Thyroid gland (tissue), 4 donors: ENCODE measurements around the gene ZNF599. TPM values are rescaled to one million over a fixed set of nuclear protein-coding genes. Genes with fewer than 3 reads are reported as not detected.
"Not testable (repeated sequence)": the region's sequence is repeated elsewhere in the genome, so short reads cannot be mapped to it uniquely, and the experiment has no call there.

Source experiments
- DNase-seq, 2 donors: peaks; one replicate each; pipeline ENCODE4 v3.0.0-alpha.2; 2019
- H3K27ac ChIP-seq, 3 donors: fragments of 200-600 bp; sonication (generic); 1 replicate in 2 of 3; 2 replicates in 1 of 3; pipeline ENCODE4 v1.5.1; 2016 to 2019; ENCODE audit warnings: mild to moderate bottlenecking in 1 of 3, moderate library complexity in 1 of 3
- H3K27me3 ChIP-seq: fragments of 200-600 bp; sonication (generic); one replicate; pipeline ENCODE4 v1.5.1; 2019
- H3K36me3 ChIP-seq, 2 donors: fragments of 200-600 bp; sonication (generic); one replicate each; pipeline ENCODE4 v1.5.1; 2016 to 2019
- H3K4me1 ChIP-seq, 2 donors: fragments of 200-600 bp; sonication (generic); one replicate each; pipeline ENCODE4 v1.5.1; 2017 to 2019
- H3K4me3 ChIP-seq, 3 donors: fragments of 200-600 bp; sonication (generic); replicated peaks in 1 of 3; 1 replicate in 2 of 3; 2 replicates in 1 of 3; pipeline ENCODE4 v1.5.1; 2016; ENCODE audit warnings: mild to moderate bottlenecking in 1 of 3
- H3K9me3 ChIP-seq: fragments of 200-600 bp; sonication (generic); one replicate; pipeline ENCODE4 v1.5.1; 2017
- POLR2A ChIP-seq, 2 donors: fragments of 450-650 bp; IDR thresholded peaks; one replicate each; pipeline ENCODE4 v1.6.1; 2017; ENCODE audit warnings: antibody characterized with exemption in 2 of 2, mild to moderate bottlenecking in 2 of 2, moderate library complexity in 1 of 2
- WGBS, 2 donors: methylation state at CpG; one replicate each; pipeline ENCODE4 v1.1.5; 2017; 5-methylcytosine and 5-hydroxymethylcytosine counted together
- intact Hi-C: fragments of 100-400 bp; cut with DNase I; formaldehyde crosslinking; loops from one replicate; pipeline ENCODE4 v1.15.1; 2023
- total RNA-seq, 4 donors: library from RNA; depleted of rRNA; stranded (reverse); fragments of >200 nt; gene quantifications; one replicate each; pipeline ENCODE4 v1.2.3, GENCODE V29; 2016
- TF ChIP-seq, protein P1 (sequence below), 6 experiments: fragments of 200-600 bp in 3 of 6; fragments of 450-650 bp in 3 of 6; sonication (generic) in 3 of 6; IDR thresholded peaks; one replicate each; pipeline ENCODE4 v1.5.1; 2016 to 2019; ENCODE audit warnings: antibody characterized with exemption in 6 of 6, mild to moderate bottlenecking in 2 of 6, inconsistent platforms in 1 of 6, moderate library complexity in 1 of 6

ZNF599 gene
- total RNA-seq, 4 donors from 2014 or later, result 14.3 to 22.5 (median 17.2) TPM

DNA sequence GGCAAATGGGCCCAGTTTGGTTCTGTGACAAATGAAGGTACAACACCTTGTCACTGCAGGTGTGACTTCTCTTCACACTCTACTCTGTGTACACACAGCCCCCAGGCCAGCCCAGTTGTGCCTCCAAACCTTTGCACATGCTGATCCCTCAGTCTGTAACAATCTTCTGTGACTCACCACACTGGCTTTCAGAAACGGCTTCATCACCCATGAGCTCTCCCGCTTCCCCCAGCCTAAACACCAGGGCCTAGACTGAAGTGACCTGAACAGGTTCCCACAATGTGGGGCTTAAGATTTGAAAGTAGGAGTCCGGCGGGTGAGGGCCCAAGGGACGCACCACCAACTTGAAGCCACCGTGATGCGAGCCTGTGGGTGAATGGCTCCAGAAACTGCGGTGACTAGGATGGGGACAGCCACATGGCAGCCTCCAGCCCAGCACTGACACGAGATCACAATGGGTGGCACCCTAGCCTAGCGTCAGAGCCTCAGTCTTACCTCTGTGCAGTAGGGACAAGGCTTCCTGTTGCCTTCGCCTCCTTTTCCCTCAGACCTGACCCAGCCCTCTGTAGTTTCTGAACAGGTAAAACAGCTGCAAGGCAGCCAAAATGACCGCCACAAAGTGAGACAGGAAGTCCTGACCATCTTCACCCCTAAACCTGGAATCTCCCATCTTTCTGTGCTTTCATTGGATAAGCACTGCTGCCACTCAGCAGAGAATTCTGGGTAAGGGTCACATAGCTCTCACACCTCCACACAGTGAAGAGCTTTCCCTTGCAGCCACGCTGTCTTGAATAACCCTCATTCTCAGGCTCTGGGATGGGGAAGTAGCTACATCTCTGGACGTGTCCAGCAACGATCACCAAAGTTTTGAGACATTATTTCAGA is 34.2 kb upstream of the ZNF599 start:
- no peaks in the 10 kb centered on the region for H3K27me3 ChIP-seq
- no peak for DNase-seq
- no peaks in the 10 kb centered on the region for H3K9me3 ChIP-seq
- no peaks in the 10 kb centered on the region for H3K4me1 ChIP-seq
- TF ChIP-seq POLR2A (IDR thresholded peaks at IDR 0.05), result no peak
- 91% methylated on average over 15 of the region's 15 CpGs for WGBS, 2 donors
- H3K27ac ChIP-seq, result no peak overlapping the region
- no peak overlapping the region for H3K4me3 ChIP-seq
- intact Hi-C loops, result no loop called here
- H3K36me3 ChIP-seq, result no peaks in the 10 kb centered on the region

DNA sequence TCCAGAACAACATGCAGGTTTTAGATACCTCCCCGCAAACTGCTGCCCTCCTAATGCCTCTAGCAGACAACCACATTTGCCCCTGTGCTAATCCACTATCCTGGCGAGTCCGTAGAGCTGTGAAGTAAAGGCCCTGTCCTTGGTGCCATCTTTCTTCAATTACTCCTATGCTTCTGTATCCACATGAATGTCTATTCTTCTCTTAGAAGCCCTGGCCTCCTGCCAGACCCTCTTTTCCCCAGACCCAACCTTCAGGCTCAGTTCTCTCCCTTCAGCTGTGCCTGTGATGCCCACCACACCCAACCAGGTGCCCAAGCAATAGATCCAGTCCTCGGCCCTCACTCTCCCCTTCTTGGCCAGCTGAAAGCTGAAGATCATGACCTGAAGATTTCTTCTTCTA is 31.1 kb upstream of the ZNF599 start:
- no peak overlapping the region for H3K4me3 ChIP-seq
- 85 to 90% methylated on average over 4 of the region's 4 CpGs for WGBS, 2 donors
- no peak for DNase-seq
- H3K36me3 ChIP-seq, result no peaks in the 10 kb centered on the region
- no peaks in the 10 kb centered on the region for H3K4me1 ChIP-seq
- TF ChIP-seq, protein P1, sequence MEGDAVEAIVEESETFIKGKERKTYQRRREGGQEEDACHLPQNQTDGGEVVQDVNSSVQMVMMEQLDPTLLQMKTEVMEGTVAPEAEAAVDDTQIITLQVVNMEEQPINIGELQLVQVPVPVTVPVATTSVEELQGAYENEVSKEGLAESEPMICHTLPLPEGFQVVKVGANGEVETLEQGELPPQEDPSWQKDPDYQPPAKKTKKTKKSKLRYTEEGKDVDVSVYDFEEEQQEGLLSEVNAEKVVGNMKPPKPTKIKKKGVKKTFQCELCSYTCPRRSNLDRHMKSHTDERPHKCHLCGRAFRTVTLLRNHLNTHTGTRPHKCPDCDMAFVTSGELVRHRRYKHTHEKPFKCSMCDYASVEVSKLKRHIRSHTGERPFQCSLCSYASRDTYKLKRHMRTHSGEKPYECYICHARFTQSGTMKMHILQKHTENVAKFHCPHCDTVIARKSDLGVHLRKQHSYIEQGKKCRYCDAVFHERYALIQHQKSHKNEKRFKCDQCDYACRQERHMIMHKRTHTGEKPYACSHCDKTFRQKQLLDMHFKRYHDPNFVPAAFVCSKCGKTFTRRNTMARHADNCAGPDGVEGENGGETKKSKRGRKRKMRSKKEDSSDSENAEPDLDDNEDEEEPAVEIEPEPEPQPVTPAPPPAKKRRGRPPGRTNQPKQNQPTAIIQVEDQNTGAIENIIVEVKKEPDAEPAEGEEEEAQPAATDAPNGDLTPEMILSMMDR (IDR thresholded peaks at IDR 0.05), result no peak
- TF ChIP-seq POLR2A (IDR thresholded peaks at IDR 0.05), result no peak
- H3K27me3 ChIP-seq, result no peaks in the 10 kb centered on the region
- no peak overlapping the region for H3K27ac ChIP-seq
- H3K9me3 ChIP-seq, result no peaks in the 10 kb centered on the region
- intact Hi-C loops, result no loop called here

DNA sequence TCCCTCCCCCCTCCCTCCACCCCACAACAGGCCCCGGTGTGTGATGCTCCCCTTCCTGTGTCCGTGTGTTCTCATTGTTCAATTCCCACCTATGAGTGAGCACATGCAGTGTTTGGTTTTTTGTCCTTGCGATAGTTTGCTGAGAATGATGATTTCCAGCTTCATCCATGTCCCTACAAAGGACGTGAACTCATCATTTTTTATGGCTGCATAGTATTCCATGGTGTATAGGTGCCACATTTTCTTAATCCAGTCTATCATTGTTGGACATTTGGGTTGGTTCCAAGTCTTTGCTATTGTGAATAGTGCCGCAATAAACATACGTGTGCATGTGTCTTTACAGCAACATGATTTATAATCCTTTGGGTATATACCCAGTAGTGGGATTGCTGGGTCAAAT is 23.9 kb upstream of the ZNF599 start:
- H3K9me3 ChIP-seq, DNase-seq, H3K36me3 ChIP-seq, H3K4me3 ChIP-seq, H3K27ac ChIP-seq, H3K4me1 ChIP-seq, intact Hi-C loops, H3K27me3 ChIP-seq: not testable (repeated sequence)
- WGBS, 2 donors, result 85 to 88% methylated on average over 6 of the region's 6 CpGs

DNA sequence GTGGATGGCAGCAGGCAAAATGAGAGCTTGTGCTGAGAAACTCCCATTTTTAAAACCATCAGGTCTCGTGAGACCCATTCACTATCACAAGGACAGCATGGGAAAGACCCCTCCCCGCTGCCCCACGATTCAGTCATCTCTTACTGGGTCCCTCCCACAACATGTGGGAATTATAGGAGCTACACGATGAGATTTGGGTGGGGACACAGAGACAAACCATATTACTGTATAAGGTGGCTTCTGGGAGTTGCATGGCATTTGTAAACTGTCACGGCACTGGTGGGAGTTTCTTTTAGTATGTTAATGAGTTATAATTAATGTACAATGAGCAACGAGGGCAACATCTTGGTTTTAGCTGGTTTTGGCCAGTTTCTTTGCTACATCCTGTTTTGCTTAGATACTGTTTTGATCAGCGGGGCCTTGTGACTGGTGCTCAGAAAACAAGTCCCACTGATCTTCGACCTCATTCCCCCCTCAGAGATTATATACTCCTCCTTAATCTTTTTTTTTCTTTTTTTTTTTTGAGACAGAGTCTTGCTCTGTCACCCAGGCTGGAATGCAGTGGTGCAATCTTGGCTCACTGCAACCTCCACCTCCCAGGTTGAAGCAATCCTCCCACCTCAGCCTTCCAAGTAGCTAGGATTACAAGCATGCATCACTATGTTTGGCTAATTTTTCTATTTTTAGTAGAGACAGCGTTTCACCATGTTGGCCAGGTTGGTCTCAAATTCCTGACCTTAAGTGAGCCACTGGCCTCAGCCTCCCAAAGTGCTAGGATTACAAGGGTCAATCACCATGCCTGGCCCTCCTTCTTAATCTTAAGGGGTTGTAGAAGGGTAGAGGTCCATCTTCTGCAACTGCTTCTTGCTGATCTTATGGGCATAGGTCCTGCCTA is 21.3 kb upstream of the ZNF599 start:
- Histone ChIP-seq H3K9me3 (no peaks in the 10 kb centered on the region), H3K27ac (no peak overlapping the region)

DNA sequence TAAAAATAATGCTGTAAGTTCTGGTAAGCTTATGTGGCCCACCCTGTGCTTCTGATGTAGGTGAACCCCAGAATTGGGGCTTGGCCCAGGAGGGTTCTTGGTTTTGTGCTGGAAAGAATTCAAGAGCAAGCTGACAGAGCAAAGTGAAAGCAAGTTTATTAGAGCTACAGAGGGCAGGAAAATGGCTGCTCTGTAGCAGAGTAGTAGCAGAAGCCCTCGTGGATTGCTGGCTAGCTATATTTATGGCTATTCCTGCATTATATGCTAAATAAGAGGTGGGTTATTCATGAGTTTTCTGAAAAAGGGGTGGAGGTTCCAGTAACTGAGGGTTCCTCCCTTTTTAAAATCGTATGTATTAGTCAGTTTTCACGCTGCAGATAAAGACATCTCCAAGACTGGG is 20.6 kb upstream of the ZNF599 start:
- TF ChIP-seq, protein P1 (IDR thresholded peaks at IDR 0.05), result no peak
- TF ChIP-seq POLR2A (IDR thresholded peaks at IDR 0.05), result no peak
- Histone ChIP-seq H3K4me1 (no peaks in the 10 kb centered on the region), H3K9me3 (no peaks in the 10 kb centered on the region), H3K27me3 (no peaks in the 10 kb centered on the region), H3K36me3 (no peaks in the 10 kb centered on the region), H3K4me3 (no peak overlapping the region), H3K27ac (no peak overlapping the region)
- WGBS, 2 donors, result 72 to 81% methylated on average over 3 of the region's 3 CpGs
- DNase-seq, result no peak
- intact Hi-C loops, result no loop called here

More for the DNA sequence above, 21.3 kb upstream of the ZNF599 start:
- no peaks in the 10 kb centered on the region for H3K36me3 ChIP-seq
- DNase-seq, result no peak
- H3K27me3 ChIP-seq, result no peaks in the 10 kb centered on the region
- TF ChIP-seq, protein P1 (IDR thresholded peaks at IDR 0.05), result no peak
- no peak for TF ChIP-seq POLR2A (IDR thresholded peaks at IDR 0.05)
- H3K4me1 ChIP-seq, result no peaks in the 10 kb centered on the region
- 74 to 75% methylated on average over 9 of the region's 9 CpGs for WGBS, 2 donors
- intact Hi-C loops, result no loop called here
- H3K4me3 ChIP-seq, result no peak overlapping the region
